GM12878 (cell line): ENCODE data around the gene LGALS9C. TPM values are rescaled to one million over a fixed set of nuclear protein-coding genes. Genes with fewer than 3 reads are reported as not detected.
"Not testable (repeated sequence)": the region's sequence is repeated elsewhere in the genome, so short reads cannot be mapped to it uniquely, and the experiment has no call there.

Experiments used
- ATAC-seq: fragments of 200-7000 bp; cut with Tn5 transposase; 3 replicates; pipeline ENCODE4 v1.9.1; 2020; ENCODE audit warnings: mild to moderate bottlenecking, moderate library complexity
- BruUV-seq: library from RNA; stranded (reverse); fragments of 400-500 nt; replicated peaks from 2 replicates; lab custom pipeline; 2021; lab: Mats Ljungman, UMichigan
- CTCF ChIA-PET: fragments of 300-600 bp; sonication (Branson Sonifier 250); formaldehyde crosslinking; extraction: SDS; loops from one replicate; lab custom pipeline; 2021; ENCODE audit warnings: inconsistent platforms; lab: Yijun Ruan, JAX
- POLR2A ChIA-PET: fragments of 350-600 bp; formaldehyde crosslinking; extraction: SDS; loops from one replicate; lab custom pipeline; 2021; ENCODE audit warnings: inconsistent platforms; lab: Charles Lee
- RAD21 ChIA-PET: fragments of 300-600 bp; sonication (Branson Sonifier 250); formaldehyde crosslinking; loops from one replicate; lab custom pipeline; 2023; ENCODE audit warnings: antibody characterized with exemption; ENCODE audit not compliant: unreplicated experiment; lab: Charles Lee
- SMC1A ChIA-PET: fragments of 300-600 bp; sonication (Branson Sonifier 250); formaldehyde crosslinking; loops from one replicate; lab custom pipeline; 2023; ENCODE audit not compliant: unreplicated experiment, uncharacterized antibody; lab: Charles Lee
- DNase-seq: peaks from one replicate; pipeline ENCODE4 v3.0.0-alpha.2; 2011; ENCODE audit warnings: low read depth, low spot score
- FAIRE-seq: peaks from 3 replicates; lab custom pipeline; 2011; peaks lifted over from hg19 to GRCh38; lab: Jason Lieb, UNC
- H2AFZ ChIP-seq: 2 replicates; pipeline ENCODE4 v1.6.0; 2011; ENCODE audit warnings: low read depth, low read length, control low read depth; ENCODE audit not compliant: control insufficient read depth
- H3K27ac ChIP-seq: 2 replicates; pipeline ENCODE4 v1.5.1; 2011; ENCODE audit warnings: control low read depth; ENCODE audit not compliant: control insufficient read depth, insufficient read depth
- H3K27me3 ChIP-seq, 2 experiments: replicated peaks in 1 of 2; 2 replicates each; pipeline versions ENCODE4 v1.6.0 to v1.6.1; 2011; ENCODE audit warnings: low read length in 1 of 2; ENCODE audit not compliant: control insufficient read depth in 2 of 2, insufficient read depth in 2 of 2
- H3K36me3 ChIP-seq, 2 experiments: 2 replicates each; pipeline ENCODE4 v1.5.1; 2011; ENCODE audit warnings: low read length in 1 of 2; ENCODE audit not compliant: control insufficient read depth in 2 of 2, insufficient read depth in 2 of 2
- H3K4me1 ChIP-seq: 2 replicates; pipeline ENCODE4 v1.6.1; 2011; ENCODE audit warnings: mild to moderate bottlenecking, low read length, moderate library complexity, mixed read lengths; ENCODE audit not compliant: control insufficient read depth, insufficient read depth
- H3K4me2 ChIP-seq: 2 replicates; pipeline ENCODE4 v1.6.0; 2011; ENCODE audit warnings: control low read depth; ENCODE audit not compliant: control insufficient read depth, insufficient read depth
- H3K4me3 ChIP-seq: fragments of 200-600 bp; sonication (generic); 2 replicates; pipeline ENCODE4 v1.5.1; 2016
- H3K79me2 ChIP-seq: 2 replicates; pipeline ENCODE4 v1.6.0; 2011; ENCODE audit warnings: low read length; ENCODE audit not compliant: control insufficient read depth, insufficient read depth
- H3K9ac ChIP-seq: 2 replicates; pipeline ENCODE4 v1.8.0; 2011; ENCODE audit warnings: low read length, control low read depth, mixed read lengths; ENCODE audit not compliant: control insufficient read depth, insufficient read depth
- H3K9me3 ChIP-seq: replicated peaks from 3 replicates; pipeline ENCODE4 v1.5.1; 2011; ENCODE audit warnings: mild to moderate bottlenecking, low read length; ENCODE audit not compliant: control insufficient read depth, insufficient read depth
- H4K20me1 ChIP-seq: 2 replicates; pipeline ENCODE4 v1.6.0; 2011; ENCODE audit not compliant: control insufficient read depth, insufficient read depth
- WGBS: methylation state at CpG from one replicate; pipeline ENCODE4 v1.1.6; 2016; ENCODE audit warnings: low lambda C conversion rate; ENCODE audit not compliant: insufficient replicate concordance, insufficient coverage; ENCODE audit errors: missing lambda C conversion rate; 5-methylcytosine and 5-hydroxymethylcytosine counted together
- in situ Hi-C: fragments of 300-500 bp; cut with MboI; formaldehyde crosslinking; loops from 9 replicates; pipeline ENCODE4 v1.14.3; 2018; ENCODE audit warnings: mixed read lengths
- intact Hi-C: fragments of 100-400 bp; cut with micrococcal nuclease; formaldehyde crosslinking; loops from one replicate; pipeline ENCODE4 v1.14.2; 2022; ENCODE audit not compliant: unreplicated experiment
- polyA plus RNA-seq, 11 experiments: library from polyadenylated mRNA; depleted of rRNA in 4 of 11; unstranded in 6 of 11; stranded (reverse) in 5 of 11; fragments of >200 nt; fragmentation: Nextera tagmentation in 4 of 11; fragmentation: Illumina TruSeq in 1 of 11; extraction: Ambion mirVana in 4 of 11; extraction: Trizol in 1 of 11; gene quantifications; 1 replicate in 1 of 11; 2 replicates in 10 of 11; pipeline versions ENCODE4 v1.2.1 to v1.2.3, GENCODE V29; 2011 to 2016; ENCODE audit warnings: inconsistent platforms in 2 of 11, missing spikeins in 2 of 11, low read depth in 1 of 11
- total RNA-seq, 4 experiments: library from RNA; depleted of rRNA in 3 of 4; stranded (reverse); fragments of >200 nt in 3 of 4; fragmentation: Illumina TruSeq in 1 of 4; extraction: Trizol in 1 of 4; gene quantifications; 2 replicates each; pipeline versions ENCODE4 v1.2.1 to v1.2.3, GENCODE V29; 2013 to 2021

The LGALS9C gene
- total and polyA plus RNA-seq, 10 of the 15 experiments (the other 5 are each of a cell fraction or from before 2014, with no cell fraction given), result 0.18 to 2.0 (median 1.1) TPM; not detected in 1

GRCh38 chr17:18468472-18469171, 8.0 kb upstream of the LGALS9C start:
- ATAC-seq, intact Hi-C loops, H4K20me1 ChIP-seq, H3K4me2 ChIP-seq, H3K79me2 ChIP-seq, H3K27ac ChIP-seq, CTCF ChIA-PET, H3K36me3 ChIP-seq, in situ Hi-C loops, H2AFZ ChIP-seq, H3K4me3 ChIP-seq, POLR2A ChIA-PET, H3K9ac ChIP-seq, DNase-seq, SMC1A ChIA-PET, FAIRE-seq, H3K4me1 ChIP-seq, H3K9me3 ChIP-seq, BruUV-seq, H3K27me3 ChIP-seq, RAD21 ChIA-PET: not testable (repeated sequence)
- WGBS, result 11% methylated on average over 5 of the region's 10 CpGs

GRCh38 chr17:18469837-18470236, 6.8 kb upstream of the LGALS9C start:
- RAD21 ChIA-PET, H4K20me1 ChIP-seq, in situ Hi-C loops, H3K27me3 ChIP-seq, DNase-seq, H3K4me3 ChIP-seq, ATAC-seq, intact Hi-C loops, H3K4me1 ChIP-seq, POLR2A ChIA-PET, CTCF ChIA-PET, H3K4me2 ChIP-seq, FAIRE-seq, SMC1A ChIA-PET, H2AFZ ChIP-seq, H3K9ac ChIP-seq, BruUV-seq, H3K27ac ChIP-seq, H3K36me3 ChIP-seq, H3K9me3 ChIP-seq, H3K79me2 ChIP-seq: not testable (repeated sequence)
- 50% methylated on average over 2 of the region's 2 CpGs for WGBS

- POLR2A ChIA-PET, H3K4me2 ChIP-seq, H3K27me3 ChIP-seq, RAD21 ChIA-PET, H4K20me1 ChIP-seq, BruUV-seq, H2AFZ ChIP-seq, CTCF ChIA-PET, DNase-seq, ATAC-seq, intact Hi-C loops, SMC1A ChIA-PET, H3K36me3 ChIP-seq, H3K9ac ChIP-seq, H3K79me2 ChIP-seq, H3K4me1 ChIP-seq, FAIRE-seq, in situ Hi-C loops, H3K9me3 ChIP-seq, H3K4me3 ChIP-seq, H3K27ac ChIP-seq: not testable (repeated sequence)
- 11% methylated on average over 1 of the region's 11 CpGs for WGBS
These were observed 6.2 kb upstream of the LGALS9C start for GRCh38 chr17:18470345-18470930.

- FAIRE-seq, DNase-seq, H3K4me2 ChIP-seq, H3K9ac ChIP-seq, ATAC-seq, H3K4me3 ChIP-seq, H4K20me1 ChIP-seq, BruUV-seq, H3K9me3 ChIP-seq, H3K27me3 ChIP-seq, intact Hi-C loops, RAD21 ChIA-PET, H3K27ac ChIP-seq, POLR2A ChIA-PET, in situ Hi-C loops, SMC1A ChIA-PET, H2AFZ ChIP-seq, CTCF ChIA-PET, H3K79me2 ChIP-seq, H3K4me1 ChIP-seq, H3K36me3 ChIP-seq: not testable (repeated sequence)
- WGBS, result 83% methylated on average over 1 of the region's 4 CpGs
These were observed 2.6 kb upstream of the LGALS9C start for GRCh38 chr17:18473967-18474366.
